Mesenchymal stem cell (in vitro differentiated cells and primary cell): ENCODE data around the gene DBP.
A peak's percentile ranks its signal among the peaks of the same experiment; 100 is the strongest.

ENCODE experiments used
- DNase-seq: peaks from one replicate; pipeline ENCODE4 v3.0.0-alpha.2; 2013
- H2AFZ ChIP-seq: one replicate; pipeline ENCODE4 v1.6.1; 2013; ENCODE audit warnings: low read depth, mild to moderate bottlenecking, control low read depth, inconsistent platforms, low read length, moderate library complexity
- H2AK5ac ChIP-seq: 2 replicates; pipeline ENCODE4 v1.6.1; 2013; ENCODE audit warnings: low read length, moderate library complexity, mild to moderate bottlenecking, inconsistent platforms; ENCODE audit not compliant: severe bottlenecking
- H2BK120ac ChIP-seq: one replicate; pipeline ENCODE4 v1.6.1; 2013; ENCODE audit warnings: low read depth, mild to moderate bottlenecking, inconsistent platforms, low read length, moderate library complexity
- H2BK12ac ChIP-seq, 2 experiments: one replicate each; pipeline ENCODE4 v1.6.1; 2013; ENCODE audit warnings: inconsistent platforms in 2 of 2, low read length in 2 of 2, mild to moderate bottlenecking in 2 of 2, moderate library complexity in 2 of 2, control low read depth in 1 of 2
- H2BK15ac ChIP-seq: one replicate; pipeline ENCODE4 v1.6.1; 2013; ENCODE audit warnings: mild to moderate bottlenecking, low read depth, inconsistent platforms; ENCODE audit not compliant: poor library complexity, severe bottlenecking
- H2BK5ac ChIP-seq: 2 replicates; pipeline ENCODE4 v1.6.1; 2013; ENCODE audit warnings: low read depth, mild to moderate bottlenecking, low read length, control low read depth, inconsistent platforms; ENCODE audit not compliant: poor library complexity, severe bottlenecking
- H3K14ac ChIP-seq, 2 experiments: one replicate each; pipeline ENCODE4 v1.6.1; 2013; ENCODE audit warnings: inconsistent platforms in 2 of 2, low read length in 2 of 2, control low read depth in 1 of 2, mild to moderate bottlenecking in 1 of 2, moderate library complexity in 1 of 2
- H3K18ac ChIP-seq, 2 experiments: one replicate each; pipeline ENCODE4 v1.6.1; 2013; ENCODE audit warnings: inconsistent platforms in 2 of 2, low read length in 2 of 2, control low read depth in 1 of 2, low read depth in 1 of 2, mild to moderate bottlenecking in 1 of 2
- H3K23ac ChIP-seq, 2 experiments: one replicate each; pipeline ENCODE4 v1.6.1; 2013; ENCODE audit warnings: inconsistent platforms in 2 of 2, low read length in 2 of 2, mild to moderate bottlenecking in 2 of 2, moderate library complexity in 2 of 2, control low read depth in 1 of 2
- H3K27ac ChIP-seq: 2 replicates; pipeline ENCODE4 v1.5.1; 2013; ENCODE audit warnings: mild to moderate bottlenecking, moderate library complexity, low read length, control low read depth, inconsistent platforms; ENCODE audit not compliant: poor library complexity, severe bottlenecking
- H3K27me3 ChIP-seq, 2 experiments: 2 replicates each; pipeline versions ENCODE4 v1.6.1 to v1.7.0; 2013; ENCODE audit warnings: low read length in 2 of 2, mild to moderate bottlenecking in 2 of 2, moderate library complexity in 2 of 2, control low read depth in 1 of 2, inconsistent platforms in 1 of 2; ENCODE audit not compliant: control insufficient read depth in 1 of 2, insufficient read depth in 1 of 2
- H3K36me3 ChIP-seq, 2 experiments: 2 replicates each; pipeline versions ENCODE4 v1.6.1 to v1.7.0; 2013; ENCODE audit warnings: low read length in 2 of 2, control low read depth in 1 of 2, inconsistent platforms in 1 of 2, low read depth in 1 of 2, mild to moderate bottlenecking in 1 of 2; ENCODE audit not compliant: insufficient read depth in 2 of 2, control insufficient read depth in 1 of 2
- H3K4ac ChIP-seq, 2 experiments: one replicate each; pipeline ENCODE4 v1.6.1; 2013; ENCODE audit warnings: inconsistent platforms in 2 of 2, low read length in 2 of 2, mild to moderate bottlenecking in 2 of 2, moderate library complexity in 2 of 2, control low read depth in 1 of 2, low read depth in 1 of 2
- H3K4me1 ChIP-seq: 2 replicates; pipeline ENCODE4 v1.6.1; 2013; ENCODE audit warnings: low read depth, low read length, control low read depth; ENCODE audit not compliant: control insufficient read depth, insufficient read depth
- H3K4me2 ChIP-seq: 2 replicates; pipeline ENCODE4 v1.6.1; 2013; ENCODE audit warnings: low read length, mild to moderate bottlenecking, inconsistent platforms; ENCODE audit not compliant: poor library complexity, severe bottlenecking
- H3K4me3 ChIP-seq, 2 experiments: 2 replicates each; pipeline versions ENCODE4 v1.5.1 to v1.7.0; 2013; ENCODE audit warnings: low read length in 2 of 2, mild to moderate bottlenecking in 2 of 2, control low read depth in 1 of 2, low read depth in 1 of 2; ENCODE audit not compliant: insufficient read depth in 1 of 2
- H3K79me1 ChIP-seq: replicated peaks from 2 replicates; pipeline ENCODE4 v1.6.1; 2013; ENCODE audit warnings: mild to moderate bottlenecking, control low read depth, low read length, inconsistent platforms; ENCODE audit not compliant: poor library complexity, severe bottlenecking
- H3K9ac ChIP-seq: 2 replicates; pipeline ENCODE4 v1.7.0; 2013; ENCODE audit warnings: mild to moderate bottlenecking, low read length, moderate library complexity
- H3K9me3 ChIP-seq: 2 replicates; pipeline ENCODE4 v1.7.0; 2013; ENCODE audit warnings: mild to moderate bottlenecking, low read length; ENCODE audit not compliant: control insufficient read depth
- H4K8ac ChIP-seq: one replicate; pipeline ENCODE4 v1.6.1; 2013; ENCODE audit warnings: inconsistent platforms, mild to moderate bottlenecking, low read length, moderate library complexity
- H4K91ac ChIP-seq: one replicate; pipeline ENCODE4 v1.6.1; 2013; ENCODE audit warnings: mild to moderate bottlenecking, low read length, inconsistent platforms
- WGBS: methylation state at CpG from one replicate; pipeline ENCODE4 v1.1.7; 2013; ENCODE audit warnings: mixed read lengths; 5-methylcytosine and 5-hydroxymethylcytosine counted together

DBP gene

DNA sequence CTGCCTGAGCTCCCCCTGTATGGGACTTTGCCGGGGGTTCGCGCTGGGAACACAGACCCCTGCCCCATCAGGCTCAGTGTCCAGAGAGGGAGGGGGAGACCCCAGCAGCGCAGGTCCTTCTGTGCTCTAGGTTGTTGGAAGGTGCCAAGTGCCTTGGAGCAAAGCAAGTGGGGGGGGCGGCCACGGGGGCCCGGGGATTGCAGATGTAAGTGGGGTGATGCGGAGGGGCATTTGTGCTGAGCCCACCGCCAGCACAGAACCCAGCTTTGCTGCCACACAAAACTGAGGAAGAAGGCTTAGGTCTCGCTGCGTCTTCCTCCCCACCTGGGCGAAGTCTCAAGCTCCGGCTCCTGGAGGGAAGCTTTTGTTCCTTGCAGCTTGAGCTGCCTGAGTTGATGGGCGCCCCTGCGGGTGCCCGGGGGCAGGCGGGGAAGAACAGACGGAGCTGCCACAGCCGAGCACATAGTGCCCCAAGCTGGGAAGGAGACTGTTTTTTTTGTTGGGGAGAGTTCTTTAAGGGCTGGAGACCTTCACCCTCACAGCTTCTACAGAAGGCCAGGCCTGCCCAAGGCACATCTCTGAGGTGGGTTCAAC is 37.1 kb upstream of the DBP start:
- H3K27ac ChIP-seq, result no peak overlapping the region
- H3K23ac ChIP-seq, result no peak overlapping the region
- H2AFZ ChIP-seq, result no peak overlapping the region
- no peak overlapping the region for H2BK15ac ChIP-seq
- H3K27me3 ChIP-seq, result peaks cover 14 to 15% of the 10 kb centered on the region in 2 experiments
- no peaks in the 10 kb centered on the region for H3K79me1 ChIP-seq
- H2AK5ac ChIP-seq, result no peak overlapping the region
- H2BK120ac ChIP-seq, result no peak overlapping the region
- H3K9ac ChIP-seq, result no peak overlapping the region
- no peak overlapping the region for H3K14ac ChIP-seq
- no peak overlapping the region for H2BK5ac ChIP-seq
- no peaks in the 10 kb centered on the region for H3K9me3 ChIP-seq
- H3K36me3 ChIP-seq, result no peaks in the 10 kb centered on the region
- peak overlapping the region; percentile 87 for H4K91ac ChIP-seq
- no peak for DNase-seq
- H3K18ac ChIP-seq, result no peak overlapping the region
- H4K8ac ChIP-seq, result no peak overlapping the region
- H2BK12ac ChIP-seq, result no peak overlapping the region
- peaks cover 6% of the 10 kb centered on the region for H3K4me1 ChIP-seq
- no peak overlapping the region for H3K4ac ChIP-seq
- H3K4me2 ChIP-seq, result no peak overlapping the region
- H3K4me3 ChIP-seq, result no peak overlapping the region
- WGBS, result 91% methylated on average over 19 of the region's 19 CpGs

DNA sequence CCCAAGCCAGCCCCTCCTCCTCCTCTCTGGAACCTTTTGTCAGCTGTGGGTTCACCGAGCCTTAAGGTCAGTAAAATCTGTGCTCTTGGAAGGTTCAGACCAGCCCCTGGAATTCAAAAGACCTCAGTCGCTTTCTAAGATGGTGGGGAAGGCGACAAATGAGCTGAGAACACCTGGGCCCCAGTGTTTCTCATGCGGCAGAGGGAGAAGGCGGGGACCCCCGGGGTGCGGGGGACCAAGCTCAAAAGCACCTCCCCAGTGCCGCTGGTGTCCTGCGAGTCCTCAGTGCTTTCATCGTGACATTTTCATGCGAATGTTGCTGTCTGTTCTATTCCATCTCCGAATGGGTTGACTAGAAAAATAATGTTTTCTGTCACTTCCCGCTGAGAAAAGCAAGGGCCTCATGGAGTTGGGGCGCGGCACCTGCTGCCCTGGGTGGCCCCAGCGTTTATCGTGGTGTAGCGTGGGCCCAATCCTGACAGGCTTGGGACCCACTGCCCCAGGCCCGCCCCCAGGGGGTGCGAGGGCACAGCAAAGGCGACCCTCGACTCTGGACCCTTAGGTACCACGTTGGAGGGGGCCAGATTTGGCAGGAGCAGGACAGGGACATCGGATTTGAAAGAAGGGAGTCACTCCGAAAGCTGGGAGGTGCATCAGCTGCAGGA is 36.4 kb upstream of the DBP start:
- no peak overlapping the region for H2AFZ ChIP-seq
- H2AK5ac ChIP-seq, result no peak overlapping the region
- H4K8ac ChIP-seq, result no peak overlapping the region
- no peak overlapping the region for H2BK120ac ChIP-seq
- H2BK5ac ChIP-seq, result no peak overlapping the region
- no peak overlapping the region for H2BK12ac ChIP-seq
- H3K4me1 ChIP-seq, result peaks cover 6% of the 10 kb centered on the region
- no peaks in the 10 kb centered on the region for H3K9me3 ChIP-seq
- no peak overlapping the region for H3K4ac ChIP-seq
- peaks cover 14 to 15% of the 10 kb centered on the region in 2 experiments for H3K27me3 ChIP-seq
- H4K91ac ChIP-seq, result no peak overlapping the region
- H3K4me2 ChIP-seq, result no peak overlapping the region
- H2BK15ac ChIP-seq, result no peak overlapping the region
- WGBS, result 79% methylated on average over 25 of the region's 25 CpGs
- no peak overlapping the region for H3K9ac ChIP-seq
- H3K14ac ChIP-seq, result no peak overlapping the region
- DNase-seq, result no peak
- no peak overlapping the region for H3K23ac ChIP-seq
- no peak overlapping the region for H3K27ac ChIP-seq
- H3K79me1 ChIP-seq, result no peaks in the 10 kb centered on the region
- no peak overlapping the region for H3K18ac ChIP-seq
- no peaks in the 10 kb centered on the region for H3K36me3 ChIP-seq
- H3K4me3 ChIP-seq, result no peak overlapping the region

DNA sequence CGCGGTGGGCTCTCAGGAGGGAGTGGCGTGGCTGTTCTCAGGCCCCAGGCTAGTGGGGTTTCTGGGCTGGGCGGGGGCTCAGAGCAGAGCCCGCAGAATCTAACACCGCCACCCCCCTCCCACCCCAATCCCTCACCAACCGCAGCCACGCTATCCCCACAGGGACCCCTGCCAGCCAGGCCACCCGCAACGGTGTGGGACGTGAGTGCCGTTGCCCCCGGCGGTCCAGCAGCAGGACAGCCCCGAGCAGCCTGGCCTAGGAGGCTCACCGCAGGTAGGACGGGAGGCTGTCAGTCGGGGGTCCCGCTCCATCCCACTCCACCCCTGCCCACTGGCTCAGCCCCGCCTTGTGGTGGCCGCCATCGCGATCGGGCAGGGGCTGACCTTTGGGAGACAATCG is 35.8 kb upstream of the DBP start, which contains the start of gene NTN5:
Gene NTN5, minus strand, starts transcription at position 24 of the 400 bp plus-strand sequence. CDS start 2,031 bp downstream, outside the sequence.
- no peak for DNase-seq
- Histone ChIP-seq H3K79me1 (no peaks in the 10 kb centered on the region), H3K27ac (no peak within 1 kb of the TSS), H3K14ac (no peak within 1 kb of the TSS), H4K91ac (no peak within 1 kb of the TSS), H3K9me3 (no peaks in the 10 kb centered on the region), H3K23ac (no peak within 1 kb of the TSS), H2AFZ (no peak within 1 kb of the TSS), H3K9ac (no peak within 1 kb of the TSS), H2BK15ac (peak within 1 kb of the TSS; percentile 15), H3K27me3 (peaks cover 11 to 17% of the 10 kb centered on the region in 2 experiments), H3K4me3 (no peak within 1 kb of the TSS), H4K8ac (no peak within 1 kb of the TSS), H3K18ac (no peak within 1 kb of the TSS), H3K36me3 (no peaks in the 10 kb centered on the region), H2BK120ac (no peak within 1 kb of the TSS), H2BK12ac (no peak within 1 kb of the TSS), H3K4me1 (peaks cover 6% of the 10 kb centered on the region), H3K4ac (no peak within 1 kb of the TSS), H3K4me2 (no peak within 1 kb of the TSS), H2BK5ac (no peak within 1 kb of the TSS), H2AK5ac (no peak within 1 kb of the TSS)
- 82% methylated on average over 25 of the region's 25 CpGs for WGBS

DNA sequence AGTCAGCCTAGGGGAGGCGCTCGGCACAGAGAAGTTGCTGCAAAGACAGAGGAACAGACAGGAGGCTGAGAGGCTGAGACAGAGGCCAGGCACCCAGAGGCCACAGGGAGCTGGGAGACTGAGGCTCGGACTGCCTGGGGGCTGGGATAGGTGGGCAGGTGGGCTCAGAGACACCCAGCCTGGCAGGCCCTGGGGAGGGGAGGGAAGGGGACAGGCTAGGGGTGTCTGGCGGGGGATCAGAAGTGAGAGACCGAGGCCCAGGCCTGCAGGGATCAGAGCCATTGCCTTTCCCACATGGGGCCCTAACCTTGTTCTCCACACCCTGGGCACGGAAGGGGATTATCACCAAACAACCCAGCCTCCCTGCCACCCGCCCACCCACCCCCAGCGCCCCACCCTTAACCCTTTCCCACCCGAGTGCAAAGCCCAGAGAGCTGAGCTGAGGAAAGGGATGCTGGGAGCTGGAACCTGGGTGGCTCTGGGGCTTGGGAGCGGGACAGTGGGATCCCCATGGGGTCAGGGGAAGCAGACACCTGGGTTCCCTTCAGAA is 34.3 kb upstream of the DBP start:
- Histone ChIP-seq H3K14ac (no peak overlapping the region), H3K79me1 (no peaks in the 10 kb centered on the region), H3K4me2 (no peak overlapping the region), H3K36me3 (no peaks in the 10 kb centered on the region), H3K9me3 (no peaks in the 10 kb centered on the region), H3K4me1 (peaks cover 6% of the 10 kb centered on the region), H3K27me3 (peaks cover 2 to 14% of the 10 kb centered on the region in 2 experiments), H3K27ac (no peak overlapping the region), H4K8ac (no peak overlapping the region), H2AFZ (no peak overlapping the region), H2BK12ac (no peak overlapping the region), H3K4me3 (no peak overlapping the region), H3K23ac (no peak overlapping the region), H2BK15ac (no peak overlapping the region), H2AK5ac (no peak overlapping the region), H3K4ac (no peak overlapping the region), H3K9ac (no peak overlapping the region), H2BK120ac (no peak overlapping the region), H3K18ac (no peak overlapping the region), H2BK5ac (no peak overlapping the region), H4K91ac (no peak overlapping the region)
- WGBS, result 91% methylated on average over 7 of the region's 10 CpGs
- no peak for DNase-seq
